Hepatocyte (in vitro differentiated cells): ENCODE measurements around the gene CREG1. TPM values are rescaled to one million over a fixed set of nuclear protein-coding genes. Genes with fewer than 3 reads are reported as not detected.

Experiments
- DNase-seq: peaks from one replicate; pipeline ENCODE4 v3.0.0-alpha.2; 2016; ENCODE audit warnings: low spot score
- H2AFZ ChIP-seq: fragments of 200-600 bp; sonication (generic); 2 replicates; pipeline ENCODE4 v1.6.0; 2016; ENCODE audit warnings: antibody characterized with exemption, mild to moderate bottlenecking
- H3K27ac ChIP-seq: fragments of 200-600 bp; sonication (generic); 2 replicates; pipeline ENCODE4 v1.5.1; 2016; ENCODE audit warnings: mild to moderate bottlenecking
- H3K27me3 ChIP-seq: fragments of 200-600 bp; sonication (generic); 2 replicates; pipeline ENCODE4 v1.6.1; 2016
- H3K36me3 ChIP-seq: fragments of 200-600 bp; sonication (generic); replicated peaks from 2 replicates; pipeline ENCODE4 v1.5.1; 2016; ENCODE audit warnings: low read depth; ENCODE audit not compliant: insufficient read depth
- H3K4me1 ChIP-seq: fragments of 200-600 bp; sonication (generic); 2 replicates; pipeline ENCODE4 v1.5.1; 2016; ENCODE audit warnings: mild to moderate bottlenecking, moderate library complexity; ENCODE audit not compliant: insufficient read depth
- H3K4me2 ChIP-seq: fragments of 200-600 bp; sonication (generic); 2 replicates; pipeline ENCODE4 v1.6.0; 2016
- H3K4me3 ChIP-seq: fragments of 200-600 bp; sonication (generic); 2 replicates; pipeline ENCODE4 v1.5.1; 2016; ENCODE audit warnings: mild to moderate bottlenecking
- H3K79me2 ChIP-seq: fragments of 200-600 bp; sonication (generic); 2 replicates; pipeline ENCODE4 v1.6.0; 2017; ENCODE audit warnings: mild to moderate bottlenecking
- H3K9me2 ChIP-seq: fragments of 200-600 bp; sonication (generic); replicated peaks from 2 replicates; pipeline ENCODE4 v1.6.0; 2017; ENCODE audit warnings: mild to moderate bottlenecking; ENCODE audit not compliant: insufficient read depth
- H3K9me3 ChIP-seq: fragments of 200-600 bp; sonication (generic); 2 replicates; pipeline ENCODE4 v1.5.1; 2016; ENCODE audit warnings: low read depth, mild to moderate bottlenecking
- H4K20me1 ChIP-seq: fragments of 200-600 bp; sonication (generic); 2 replicates; pipeline ENCODE4 v1.6.0; 2016; ENCODE audit warnings: mild to moderate bottlenecking; ENCODE audit not compliant: insufficient read depth, poor library complexity, severe bottlenecking
- EZH2 ChIP-seq: fragments of 200-600 bp; sonication (generic); IDR thresholded peaks from 2 replicates; pipeline ENCODE4 v1.6.1; 2016; ENCODE audit warnings: antibody characterized with exemption, mild to moderate bottlenecking, borderline replicate concordance
- EZH2phosphoT487 ChIP-seq: fragments of 200-600 bp; sonication (generic); IDR thresholded peaks from one replicate; pipeline ENCODE4 v1.6.1; 2018; ENCODE audit warnings: antibody characterized with exemption, mild to moderate bottlenecking, low read depth, moderate library complexity; ENCODE audit not compliant: unreplicated experiment, severe bottlenecking
- WGBS: methylation state at CpG from one replicate; pipeline ENCODE4 v1.1.6; 2016; ENCODE audit warnings: low lambda C conversion rate; ENCODE audit errors: missing lambda C conversion rate; 5-methylcytosine and 5-hydroxymethylcytosine counted together
- polyA plus RNA-seq: library from polyadenylated mRNA; unstranded; fragments of >200 nt; fragmentation: Nextera tagmentation; extraction: Ambion mirVana; gene quantifications from 2 replicates; pipeline ENCODE4 v1.2.1, GENCODE V29; 2016
- total RNA-seq: library from RNA; depleted of rRNA; stranded (reverse); fragments of >200 nt; gene quantifications from 2 replicates; pipeline ENCODE4 v1.2.3, GENCODE V29; 2014
- TF ChIP-seq, protein P1 (sequence below): fragments of 200-600 bp; sonication (generic); IDR thresholded peaks from 2 replicates; pipeline ENCODE4 v1.5.1; 2016; ENCODE audit warnings: antibody characterized with exemption, mild to moderate bottlenecking; ENCODE audit not compliant: poor library complexity

CREG1 gene
- total and polyA plus RNA-seq, 2 experiments from 2014 or later = 135 to 183 TPM

DNA sequence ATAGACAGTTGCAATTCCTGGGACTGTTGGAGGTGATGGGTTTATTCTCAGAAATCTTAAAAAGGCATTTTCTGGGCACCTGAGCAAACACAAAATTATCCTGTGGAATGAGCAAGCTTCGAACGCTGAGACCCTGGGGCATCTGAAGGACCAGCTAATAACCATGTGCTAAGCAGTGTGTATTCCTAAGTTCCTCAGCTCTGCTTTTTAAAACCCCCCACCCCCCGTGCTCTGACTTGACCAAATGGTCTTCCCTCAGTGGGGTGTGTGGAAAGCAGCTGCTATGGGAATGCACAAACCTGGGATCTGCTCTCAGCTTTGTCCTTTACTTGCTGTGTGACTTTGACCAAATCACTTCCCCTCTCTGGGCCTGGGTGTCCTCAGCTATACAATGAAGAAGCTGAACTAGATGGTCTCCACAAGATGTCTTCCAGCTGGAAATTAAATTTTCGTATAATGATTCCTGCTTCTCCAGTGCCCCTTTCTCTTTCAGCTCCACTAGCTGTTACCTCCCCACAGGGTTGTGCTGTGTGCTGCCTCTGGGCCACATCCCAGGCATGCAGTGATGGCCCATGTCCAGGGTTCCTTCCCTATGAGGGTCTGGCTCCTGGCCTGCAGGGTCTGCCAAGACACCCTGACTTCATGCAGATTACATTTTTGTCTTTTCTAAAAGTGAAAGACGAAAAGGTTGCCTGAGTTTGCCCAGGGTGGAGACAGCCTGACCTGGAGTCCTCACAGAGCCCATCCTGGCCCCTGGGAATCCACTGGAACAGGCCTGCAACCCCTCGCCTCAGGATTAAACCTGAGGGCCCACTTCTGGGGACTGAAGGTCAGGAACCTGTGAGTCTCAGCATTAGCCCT is 20.4 kb downstream of the CREG1 start:
- Histone ChIP-seq H4K20me1 (no peaks in the 10 kb centered on the region), H3K9me3 (no peaks in the 10 kb centered on the region), H3K36me3 (no peaks in the 10 kb centered on the region), H3K4me2 (peak overlapping the region; percentile 39), H3K9me2 (no peaks in the 10 kb centered on the region), H3K4me3 (no peak overlapping the region), H3K27me3 (no peaks in the 10 kb centered on the region), H3K27ac (peak overlapping the region; percentile 51), H3K4me1 (peaks cover 10% of the 10 kb centered on the region), H3K79me2 (no peaks in the 10 kb centered on the region), H2AFZ (peak overlapping the region; percentile 50)
- DNase-seq = no peak
- 85% methylated on average over 6 of the region's 6 CpGs for WGBS
- TF ChIP-seq, protein P1, sequence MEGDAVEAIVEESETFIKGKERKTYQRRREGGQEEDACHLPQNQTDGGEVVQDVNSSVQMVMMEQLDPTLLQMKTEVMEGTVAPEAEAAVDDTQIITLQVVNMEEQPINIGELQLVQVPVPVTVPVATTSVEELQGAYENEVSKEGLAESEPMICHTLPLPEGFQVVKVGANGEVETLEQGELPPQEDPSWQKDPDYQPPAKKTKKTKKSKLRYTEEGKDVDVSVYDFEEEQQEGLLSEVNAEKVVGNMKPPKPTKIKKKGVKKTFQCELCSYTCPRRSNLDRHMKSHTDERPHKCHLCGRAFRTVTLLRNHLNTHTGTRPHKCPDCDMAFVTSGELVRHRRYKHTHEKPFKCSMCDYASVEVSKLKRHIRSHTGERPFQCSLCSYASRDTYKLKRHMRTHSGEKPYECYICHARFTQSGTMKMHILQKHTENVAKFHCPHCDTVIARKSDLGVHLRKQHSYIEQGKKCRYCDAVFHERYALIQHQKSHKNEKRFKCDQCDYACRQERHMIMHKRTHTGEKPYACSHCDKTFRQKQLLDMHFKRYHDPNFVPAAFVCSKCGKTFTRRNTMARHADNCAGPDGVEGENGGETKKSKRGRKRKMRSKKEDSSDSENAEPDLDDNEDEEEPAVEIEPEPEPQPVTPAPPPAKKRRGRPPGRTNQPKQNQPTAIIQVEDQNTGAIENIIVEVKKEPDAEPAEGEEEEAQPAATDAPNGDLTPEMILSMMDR = no peak
- TF ChIP-seq EZH2 = peak; percentile 27

DNA sequence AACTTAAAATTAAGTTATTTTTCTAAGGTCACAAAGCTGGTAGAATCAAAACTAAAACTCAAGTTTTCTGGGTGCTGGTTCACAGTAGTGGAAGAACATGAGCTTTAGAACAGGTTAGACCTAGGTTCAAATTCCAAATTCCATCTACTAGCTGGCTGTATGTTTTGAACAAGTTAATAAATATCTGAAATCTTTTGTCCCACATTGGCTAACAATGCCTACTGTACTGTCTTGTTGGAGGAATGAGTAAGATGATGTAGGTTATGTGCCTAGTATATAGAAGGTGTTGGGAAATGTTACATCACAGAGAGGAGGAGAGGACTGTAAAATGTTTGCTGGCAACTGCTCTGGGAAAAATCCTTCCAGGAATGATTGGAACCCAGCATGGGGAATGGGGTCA is 21.2 kb downstream of the CREG1 start:
- TF ChIP-seq, protein P1 = no peak
- TF ChIP-seq EZH2phosphoT487 (no peak), EZH2 (no peak)
- H3K4me3 ChIP-seq = no peak overlapping the region
- H3K27me3 ChIP-seq = no peaks in the 10 kb centered on the region
- H3K9me3 ChIP-seq = no peaks in the 10 kb centered on the region
- no peaks in the 10 kb centered on the region for H3K9me2 ChIP-seq
- H3K4me2 ChIP-seq = peak overlapping the region; percentile 22
- H4K20me1 ChIP-seq = no peaks in the 10 kb centered on the region
- no peaks in the 10 kb centered on the region for H3K79me2 ChIP-seq
- H3K36me3 ChIP-seq = no peaks in the 10 kb centered on the region
- H3K27ac ChIP-seq = peak overlapping the region; percentile 75
- peak; percentile 33 for DNase-seq
- H2AFZ ChIP-seq = no peak overlapping the region
- peaks cover 10% of the 10 kb centered on the region for H3K4me1 ChIP-seq

DNA sequence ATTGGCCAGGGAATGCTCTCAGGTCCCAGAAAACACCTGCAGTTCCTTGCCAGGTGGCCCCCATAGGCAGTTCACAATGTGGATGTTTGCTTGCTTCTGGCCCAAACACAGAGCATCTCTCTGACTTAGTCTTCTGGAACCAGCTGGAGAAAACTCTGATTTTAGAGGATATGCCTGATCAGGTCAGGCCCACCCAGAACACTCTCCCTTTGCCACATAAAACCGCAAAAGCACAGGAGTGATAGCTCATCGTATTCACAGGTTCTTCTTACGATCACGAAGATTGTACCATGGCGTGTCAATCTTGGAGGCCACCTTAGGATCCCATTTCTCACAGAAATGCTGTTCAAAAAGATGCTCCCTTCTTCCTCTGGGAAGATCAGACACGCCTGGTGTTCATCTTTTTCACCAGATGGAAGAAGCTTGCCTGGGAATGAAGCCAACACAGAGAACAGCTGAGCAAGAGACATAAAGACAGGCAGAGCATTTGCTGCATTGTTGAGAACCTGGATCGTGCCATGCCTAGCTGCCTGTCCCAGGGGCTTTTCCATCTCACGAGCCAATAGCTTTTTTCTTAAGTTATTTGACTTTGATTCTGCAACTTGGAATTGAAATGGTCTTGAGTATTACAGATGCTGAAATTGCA is 23.6 kb downstream of the CREG1 start:
- no peak overlapping the region for H3K4me2 ChIP-seq
- TF ChIP-seq, protein P1 = no peak
- no peak for TF ChIP-seq EZH2
- no peak for TF ChIP-seq EZH2phosphoT487
- 69% methylated on average over 8 of the region's 8 CpGs for WGBS
- H2AFZ ChIP-seq = no peak overlapping the region
- no peaks in the 10 kb centered on the region for H3K9me2 ChIP-seq
- H3K4me1 ChIP-seq = peaks cover 10% of the 10 kb centered on the region
- H3K27ac ChIP-seq = no peak overlapping the region
- no peaks in the 10 kb centered on the region for H3K27me3 ChIP-seq
- no peaks in the 10 kb centered on the region for H3K36me3 ChIP-seq
- no peaks in the 10 kb centered on the region for H3K79me2 ChIP-seq
- no peak overlapping the region for H3K4me3 ChIP-seq
- H4K20me1 ChIP-seq = no peaks in the 10 kb centered on the region
- DNase-seq = peak; percentile 66
- no peaks in the 10 kb centered on the region for H3K9me3 ChIP-seq
